ENCODE results near the gene COLGALT1. TPM values are rescaled to one million over a fixed set of nuclear protein-coding genes. Genes with fewer than 3 reads are reported as not detected.
"Not testable (repeated sequence)": the region's sequence is repeated elsewhere in the genome, so short reads cannot be mapped to it uniquely, and the experiment has no call there.

The COLGALT1 gene
- total RNA-seq, 3 donors from 2014 or later (not counting 1 experiment from before 2014, with no cell fraction given): 39.0 to 55.4 (median 43.7) TPM

- Mint-ChIP-seq H3K36me3 (no peaks in the 10 kb centered on the region), H3K27me3 (ENCODE audit: low read depth in 2 of 2) (no peaks in the 10 kb centered on the region), H3K4me1 (no peaks in the 10 kb centered on the region), H3K4me3 (no peak overlapping the region), H3K9me3 (no peaks in the 10 kb centered on the region), H3K27ac (no peak overlapping the region)
- Histone ChIP-seq H3K9me3 (ENCODE audit: control insufficient read depth, insufficient read depth, low read length) (no peaks in the 10 kb centered on the region), H3K4me3 (ENCODE audit: low read length) (no peak overlapping the region), H3K4me1 (ENCODE audit: control insufficient read depth, insufficient read depth, low read length) (no peaks in the 10 kb centered on the region), H3K27ac (ENCODE audit: low read length) (no peak overlapping the region), H3K36me3 (ENCODE audit: control insufficient read depth, insufficient read depth, low read length) (peaks cover 62% of the 10 kb centered on the region), H3K27me3 (ENCODE audit: control insufficient read depth, insufficient read depth, low read length) (no peaks in the 10 kb centered on the region)
- WGBS (ENCODE audit: insufficient coverage): 100% methylated on average over 1 of the region's 1 CpG
- no peak for DNase-seq
- no peak for TF ChIP-seq CTCF (IDR thresholded peaks at IDR 0.05)
- no peak for ATAC-seq
- intact Hi-C loops (cut with micrococcal nuclease): no loop called here
Measured at GRCh38 chr19:17567940-17568339, 12.5 kb downstream of the COLGALT1 start.

DNA sequence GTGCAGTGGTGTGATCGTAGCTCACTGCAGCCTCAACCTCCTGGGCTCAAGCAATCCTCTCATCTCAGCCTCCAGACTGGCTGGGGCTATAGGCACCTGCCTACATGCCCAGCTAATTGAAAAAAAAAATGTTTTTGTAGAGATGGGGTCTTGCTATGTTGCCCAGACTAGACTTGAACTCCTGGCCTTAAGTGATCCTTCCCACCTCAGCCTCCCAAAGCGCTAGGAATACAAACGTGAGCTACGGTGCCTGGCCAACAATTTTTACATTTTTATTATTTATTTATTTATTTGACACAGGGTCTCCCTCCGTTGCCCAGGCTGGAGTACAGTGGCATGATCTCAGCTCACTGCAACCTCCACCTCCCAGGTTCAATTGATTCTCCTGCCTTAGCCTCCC lies 14.8 kb downstream of the COLGALT1 start:
- H3K4me3 Mint-ChIP-seq; H3K27me3 Mint-ChIP-seq (ENCODE audit: low read depth in 2 of 2); H3K36me3 Mint-ChIP-seq; H3K4me1 ChIP-seq (ENCODE audit: control insufficient read depth, insufficient read depth, low read length); H3K4me3 ChIP-seq (ENCODE audit: low read length); H3K27me3 ChIP-seq (ENCODE audit: control insufficient read depth, insufficient read depth, low read length); DNase-seq; intact Hi-C loops (cut with micrococcal nuclease); H3K9me3 ChIP-seq (ENCODE audit: control insufficient read depth, insufficient read depth, low read length); H3K27ac ChIP-seq (ENCODE audit: low read length); H3K9me3 Mint-ChIP-seq; H3K27ac Mint-ChIP-seq; H3K4me1 Mint-ChIP-seq; ATAC-seq: not testable (repeated sequence)
- H3K36me3 ChIP-seq (ENCODE audit: control insufficient read depth, insufficient read depth, low read length): peaks cover 56% of the 10 kb centered on the region
- WGBS (ENCODE audit: insufficient coverage): 92% methylated on average over 2 of the region's 5 CpGs

GRCh38 chr19:17570791-17571190 lies 15.3 kb downstream of the COLGALT1 start:
- H3K27me3 ChIP-seq (ENCODE audit: control insufficient read depth, insufficient read depth, low read length): no peaks in the 10 kb centered on the region
- no peak overlapping the region for H3K27ac ChIP-seq (ENCODE audit: low read length)
- no peaks in the 10 kb centered on the region for H3K4me1 Mint-ChIP-seq
- H3K27ac Mint-ChIP-seq: no peak overlapping the region
- H3K9me3 Mint-ChIP-seq: no peaks in the 10 kb centered on the region
- no peaks in the 10 kb centered on the region for H3K27me3 Mint-ChIP-seq (ENCODE audit: low read depth in 2 of 2)
- no peak for TF ChIP-seq CTCF (IDR thresholded peaks at IDR 0.05)
- 96% methylated on average over 6 of the region's 6 CpGs for WGBS (ENCODE audit: insufficient coverage)
- no peak overlapping the region for H3K4me3 ChIP-seq (ENCODE audit: low read length)
- intact Hi-C loops (cut with micrococcal nuclease): no loop called here
- H3K4me1 ChIP-seq (ENCODE audit: control insufficient read depth, insufficient read depth, low read length): peaks cover 4% of the 10 kb centered on the region
- H3K9me3 ChIP-seq (ENCODE audit: control insufficient read depth, insufficient read depth, low read length): no peaks in the 10 kb centered on the region
- H3K4me3 Mint-ChIP-seq: no peak overlapping the region
- no peaks in the 10 kb centered on the region for H3K36me3 Mint-ChIP-seq
- peaks cover 55% of the 10 kb centered on the region for H3K36me3 ChIP-seq (ENCODE audit: control insufficient read depth, insufficient read depth, low read length)
- ATAC-seq (no peak), DNase-seq (no peak)

DNA sequence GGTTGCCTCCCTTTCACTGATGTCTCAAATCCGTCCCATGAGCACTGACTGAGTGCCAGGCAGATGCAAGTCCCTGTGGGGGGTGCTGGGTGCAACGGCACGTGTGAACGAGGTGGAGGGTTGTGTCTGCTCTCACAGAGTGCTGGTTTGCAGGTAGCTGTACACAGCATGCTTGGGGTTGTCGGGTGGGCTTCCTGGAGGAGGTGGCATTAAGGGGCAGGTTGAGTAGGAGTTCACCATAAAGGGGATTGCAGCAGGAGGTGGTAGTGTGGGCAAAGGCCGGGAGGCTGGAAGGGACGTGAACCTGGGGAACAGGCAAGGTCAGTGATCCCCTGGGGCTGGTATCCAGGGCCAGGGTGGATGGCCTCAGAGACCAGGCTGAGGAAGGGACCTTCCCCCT lies 17.2 kb downstream of the COLGALT1 start:
- no peak for TF ChIP-seq CTCF (IDR thresholded peaks at IDR 0.05)

More for the DNA sequence above, 17.2 kb downstream of the COLGALT1 start:
- H3K27me3 Mint-ChIP-seq (ENCODE audit: low read depth in 2 of 2): no peaks in the 10 kb centered on the region
- Histone ChIP-seq H3K27me3 (ENCODE audit: control insufficient read depth, insufficient read depth, low read length) (no peaks in the 10 kb centered on the region), H3K4me3 (ENCODE audit: low read length) (no peak overlapping the region), H3K4me1 (ENCODE audit: control insufficient read depth, insufficient read depth, low read length) (peaks cover 4% of the 10 kb centered on the region), H3K36me3 (ENCODE audit: control insufficient read depth, insufficient read depth, low read length) (peaks cover 48% of the 10 kb centered on the region), H3K9me3 (ENCODE audit: control insufficient read depth, insufficient read depth, low read length) (no peaks in the 10 kb centered on the region), H3K27ac (ENCODE audit: low read length) (no peak overlapping the region)
- 97% methylated on average over 7 of the region's 7 CpGs for WGBS (ENCODE audit: insufficient coverage)
- DNase-seq: no peak
- H3K36me3 Mint-ChIP-seq: no peaks in the 10 kb centered on the region
- intact Hi-C loops (cut with micrococcal nuclease): no loop called here
- no peak overlapping the region for H3K4me3 Mint-ChIP-seq
- no peaks in the 10 kb centered on the region for H3K4me1 Mint-ChIP-seq
- H3K27ac Mint-ChIP-seq: no peak overlapping the region
- no peaks in the 10 kb centered on the region for H3K9me3 Mint-ChIP-seq
- ATAC-seq: no peak
